ENCODE data around the gene PSME4.

DNA sequence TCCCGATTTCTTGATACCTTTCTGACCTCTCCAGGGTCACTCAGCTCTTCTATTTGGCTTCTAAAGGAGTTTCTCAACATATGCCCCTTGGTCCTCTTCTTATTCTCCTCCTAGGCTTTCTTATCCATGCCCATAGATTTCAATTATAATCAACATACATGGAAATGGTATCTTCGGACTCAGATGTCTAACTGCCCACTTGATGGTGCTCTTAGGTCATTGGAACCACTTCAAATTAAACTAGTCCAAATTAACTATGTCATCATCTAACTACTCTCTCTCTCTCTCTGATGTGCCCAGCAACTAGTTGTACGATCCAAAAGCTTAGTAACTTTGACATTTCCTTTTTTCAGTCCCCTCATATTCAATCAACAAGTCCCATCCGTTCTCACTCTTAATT lies 67.8 kb downstream of the PSME4 start:
- TF ChIP-seq, protein P1, sequence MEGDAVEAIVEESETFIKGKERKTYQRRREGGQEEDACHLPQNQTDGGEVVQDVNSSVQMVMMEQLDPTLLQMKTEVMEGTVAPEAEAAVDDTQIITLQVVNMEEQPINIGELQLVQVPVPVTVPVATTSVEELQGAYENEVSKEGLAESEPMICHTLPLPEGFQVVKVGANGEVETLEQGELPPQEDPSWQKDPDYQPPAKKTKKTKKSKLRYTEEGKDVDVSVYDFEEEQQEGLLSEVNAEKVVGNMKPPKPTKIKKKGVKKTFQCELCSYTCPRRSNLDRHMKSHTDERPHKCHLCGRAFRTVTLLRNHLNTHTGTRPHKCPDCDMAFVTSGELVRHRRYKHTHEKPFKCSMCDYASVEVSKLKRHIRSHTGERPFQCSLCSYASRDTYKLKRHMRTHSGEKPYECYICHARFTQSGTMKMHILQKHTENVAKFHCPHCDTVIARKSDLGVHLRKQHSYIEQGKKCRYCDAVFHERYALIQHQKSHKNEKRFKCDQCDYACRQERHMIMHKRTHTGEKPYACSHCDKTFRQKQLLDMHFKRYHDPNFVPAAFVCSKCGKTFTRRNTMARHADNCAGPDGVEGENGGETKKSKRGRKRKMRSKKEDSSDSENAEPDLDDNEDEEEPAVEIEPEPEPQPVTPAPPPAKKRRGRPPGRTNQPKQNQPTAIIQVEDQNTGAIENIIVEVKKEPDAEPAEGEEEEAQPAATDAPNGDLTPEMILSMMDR (IDR thresholded peaks at IDR 0.05; ENCODE audit: insufficient read depth, low read length): no peak
- TF ChIP-seq, protein P2, sequence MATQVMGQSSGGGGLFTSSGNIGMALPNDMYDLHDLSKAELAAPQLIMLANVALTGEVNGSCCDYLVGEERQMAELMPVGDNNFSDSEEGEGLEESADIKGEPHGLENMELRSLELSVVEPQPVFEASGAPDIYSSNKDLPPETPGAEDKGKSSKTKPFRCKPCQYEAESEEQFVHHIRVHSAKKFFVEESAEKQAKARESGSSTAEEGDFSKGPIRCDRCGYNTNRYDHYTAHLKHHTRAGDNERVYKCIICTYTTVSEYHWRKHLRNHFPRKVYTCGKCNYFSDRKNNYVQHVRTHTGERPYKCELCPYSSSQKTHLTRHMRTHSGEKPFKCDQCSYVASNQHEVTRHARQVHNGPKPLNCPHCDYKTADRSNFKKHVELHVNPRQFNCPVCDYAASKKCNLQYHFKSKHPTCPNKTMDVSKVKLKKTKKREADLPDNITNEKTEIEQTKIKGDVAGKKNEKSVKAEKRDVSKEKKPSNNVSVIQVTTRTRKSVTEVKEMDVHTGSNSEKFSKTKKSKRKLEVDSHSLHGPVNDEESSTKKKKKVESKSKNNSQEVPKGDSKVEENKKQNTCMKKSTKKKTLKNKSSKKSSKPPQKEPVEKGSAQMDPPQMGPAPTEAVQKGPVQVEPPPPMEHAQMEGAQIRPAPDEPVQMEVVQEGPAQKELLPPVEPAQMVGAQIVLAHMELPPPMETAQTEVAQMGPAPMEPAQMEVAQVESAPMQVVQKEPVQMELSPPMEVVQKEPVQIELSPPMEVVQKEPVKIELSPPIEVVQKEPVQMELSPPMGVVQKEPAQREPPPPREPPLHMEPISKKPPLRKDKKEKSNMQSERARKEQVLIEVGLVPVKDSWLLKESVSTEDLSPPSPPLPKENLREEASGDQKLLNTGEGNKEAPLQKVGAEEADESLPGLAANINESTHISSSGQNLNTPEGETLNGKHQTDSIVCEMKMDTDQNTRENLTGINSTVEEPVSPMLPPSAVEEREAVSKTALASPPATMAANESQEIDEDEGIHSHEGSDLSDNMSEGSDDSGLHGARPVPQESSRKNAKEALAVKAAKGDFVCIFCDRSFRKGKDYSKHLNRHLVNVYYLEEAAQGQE (IDR thresholded peaks at IDR 0.05; ENCODE audit: insufficient replicate concordance, low read depth): no peak
- TF ChIP-seq POLR2AphosphoS5 (IDR thresholded peaks at IDR 0.05; ENCODE audit: low read depth) (no peak), GABPA (IDR thresholded peaks at IDR 0.05; ENCODE audit: low read depth) (no peak), SPI1 (IDR thresholded peaks at IDR 0.05; ENCODE audit: borderline replicate concordance, low read depth) (no peak)
